ENCODE results near the gene PLXNA2.

- no peak for TF ChIP-seq POLR2A (IDR thresholded peaks at IDR 0.05)
- TF ChIP-seq CTCF (IDR thresholded peaks at IDR 0.05) = no peak
- TF ChIP-seq EP300 (IDR thresholded peaks at IDR 0.05) = no peak
Observed at GRCh38 chr1:208135354-208135753, 108.8 kb downstream of the PLXNA2 start.
